HG03280 (cell line): ENCODE measurements around the gene CCDC81.
"Not testable (repeated sequence)": the region's sequence is repeated elsewhere in the genome, so short reads cannot be mapped to it uniquely, and the experiment has no call there.

ENCODE experiments used
- ATAC-seq: cut with Tn5 transposase; IDR thresholded peaks from one replicate; pipeline ENCODE4 v1.9.1; 2021; ENCODE audit warnings: mild to moderate bottlenecking, moderate library complexity; ENCODE audit not compliant: unreplicated experiment

The CCDC81 gene

DNA sequence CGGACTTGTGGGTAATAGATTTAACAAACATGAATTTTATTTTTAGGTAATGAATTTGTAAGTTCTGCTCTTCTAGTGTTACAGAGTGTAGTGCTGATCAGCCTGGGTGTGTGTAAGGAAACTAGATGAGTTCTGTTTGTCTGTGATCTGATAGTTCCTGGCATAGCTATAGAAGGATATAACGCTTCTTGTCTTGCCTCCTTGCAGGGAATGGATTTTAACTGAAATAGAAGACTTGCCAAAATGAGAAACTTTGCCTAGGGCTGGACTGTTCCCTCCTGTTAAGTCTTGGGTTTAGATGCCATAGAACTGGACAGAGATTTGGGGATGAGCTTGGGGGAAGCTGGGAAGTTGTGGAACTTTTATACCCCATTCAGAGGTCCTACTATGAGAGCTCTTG lies 11.6 kb downstream of the CCDC81 start:
- ATAC-seq = no peak

DNA sequence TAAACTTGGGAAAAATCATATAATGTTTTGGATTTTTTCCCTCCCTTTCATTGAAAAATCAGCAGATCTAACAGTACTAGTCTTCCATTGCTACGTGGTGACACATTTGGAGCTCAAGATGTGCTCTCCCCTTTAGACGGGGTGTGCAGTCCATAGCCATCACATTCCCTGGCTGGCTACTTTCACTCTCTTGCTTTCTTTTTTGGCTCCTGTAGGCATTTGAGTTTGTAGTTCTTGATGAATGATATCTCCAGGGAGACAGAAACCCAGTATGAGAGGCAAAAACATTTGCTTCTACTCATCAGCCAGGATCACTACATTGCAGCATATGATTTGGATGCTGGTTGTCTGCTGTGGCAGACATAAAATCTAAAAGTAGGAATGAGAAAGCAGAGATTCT lies 12.1 kb downstream of the CCDC81 start:
- ATAC-seq = no peak

DNA sequence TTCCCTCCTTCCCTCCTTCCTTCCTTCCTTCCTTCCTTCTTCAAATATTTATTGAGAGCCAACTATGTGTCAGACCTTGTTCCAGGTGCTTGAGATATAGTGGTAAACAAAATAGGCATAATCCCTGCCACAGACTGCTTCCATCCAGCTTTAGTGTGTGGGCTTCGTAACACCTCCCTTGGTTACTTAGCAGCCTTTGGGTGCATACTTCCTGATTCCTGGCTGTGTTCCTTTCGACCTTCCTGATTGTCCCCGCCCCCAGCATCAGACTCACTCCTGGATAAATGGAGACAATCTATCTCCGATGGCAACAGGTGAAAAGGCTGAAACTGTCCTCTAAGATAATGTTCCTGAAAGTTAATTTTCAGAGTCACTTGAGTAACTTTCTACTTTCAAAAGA lies 13.5 kb downstream of the CCDC81 start:
- no peak for ATAC-seq

DNA sequence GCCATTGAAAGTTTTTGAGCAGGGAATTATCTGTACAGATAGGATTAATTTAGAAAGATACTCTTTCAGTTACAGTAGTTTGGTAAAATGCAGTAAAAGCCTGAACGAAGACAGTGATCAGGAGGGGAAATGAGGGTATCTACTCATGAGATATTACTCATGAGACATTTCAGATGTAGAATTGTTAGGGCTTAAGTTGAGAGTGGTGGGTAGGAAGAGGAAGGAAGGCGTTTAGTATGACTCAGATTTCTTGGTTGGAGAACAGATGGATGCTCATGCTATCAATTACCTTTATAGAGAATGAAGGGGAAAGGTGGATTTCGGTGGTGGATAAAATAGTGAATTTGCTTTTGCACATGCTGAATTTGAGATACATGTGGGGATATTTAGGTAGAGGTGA lies 15.8 kb downstream of the CCDC81 start:
- no peak for ATAC-seq

DNA sequence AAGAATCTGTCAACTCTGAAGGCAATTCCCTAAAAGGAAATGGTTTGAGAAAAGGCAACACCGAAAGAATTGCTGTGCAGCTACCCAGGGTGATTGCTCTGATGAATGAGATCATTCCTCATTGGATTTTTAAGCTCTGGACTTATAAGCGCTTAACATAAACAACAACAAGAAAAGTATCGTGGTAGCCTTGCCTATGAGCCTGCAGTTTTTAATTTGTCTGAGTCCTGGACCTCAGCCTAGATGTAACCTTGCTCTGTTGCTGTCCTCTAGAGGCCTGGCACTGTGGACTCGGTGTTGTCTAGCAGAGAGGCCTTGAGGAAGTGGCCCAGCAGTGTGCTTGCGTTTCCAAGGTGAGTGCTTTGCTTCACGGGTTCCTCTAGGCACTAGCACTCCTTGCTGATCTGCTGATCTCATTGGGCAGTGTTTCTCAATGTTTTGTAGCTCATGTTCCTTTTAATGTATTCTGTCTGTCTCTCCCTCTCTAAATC lies 20.4 kb downstream of the CCDC81 start:
- ATAC-seq = no peak

DNA sequence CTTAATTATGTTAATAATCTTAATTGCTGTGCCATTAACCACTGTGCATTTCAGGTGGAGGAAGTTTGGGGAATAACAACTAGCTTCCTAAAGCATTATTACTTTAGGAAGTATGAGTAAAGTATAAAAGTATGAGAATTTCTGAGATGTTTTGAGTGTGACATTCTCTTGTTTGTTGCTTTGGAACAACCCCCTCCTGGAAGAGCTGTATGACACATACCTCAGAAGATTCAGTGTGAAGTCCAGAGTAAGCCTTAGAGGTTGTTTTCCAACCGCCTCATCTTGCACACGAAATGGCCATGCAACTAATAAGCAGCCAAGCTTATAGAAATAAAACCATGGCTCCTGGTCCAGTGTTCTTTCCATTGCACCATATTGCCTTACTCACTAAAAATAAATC lies 21.7 kb downstream of the CCDC81 start:
- ATAC-seq = no peak

DNA sequence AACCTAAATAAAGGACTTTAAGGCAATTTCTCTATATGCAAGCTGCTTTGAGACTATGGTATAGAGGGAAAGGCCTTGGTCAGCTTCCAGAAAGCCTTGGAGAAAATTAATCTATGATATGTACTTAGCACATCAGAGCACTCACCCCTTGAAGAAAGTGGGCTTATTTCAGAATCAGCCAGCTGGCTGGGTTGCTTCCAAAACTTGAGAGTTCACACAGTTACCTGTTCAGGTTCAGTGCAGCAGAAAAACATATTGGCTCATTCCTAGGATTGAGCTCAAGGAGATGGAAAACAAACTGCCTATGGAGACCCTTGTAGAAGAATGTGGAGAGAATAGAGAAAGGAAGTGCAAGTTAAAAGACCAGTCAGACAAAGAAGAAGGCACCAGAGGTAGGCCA lies 22.7 kb downstream of the CCDC81 start:
- ATAC-seq = no peak

DNA sequence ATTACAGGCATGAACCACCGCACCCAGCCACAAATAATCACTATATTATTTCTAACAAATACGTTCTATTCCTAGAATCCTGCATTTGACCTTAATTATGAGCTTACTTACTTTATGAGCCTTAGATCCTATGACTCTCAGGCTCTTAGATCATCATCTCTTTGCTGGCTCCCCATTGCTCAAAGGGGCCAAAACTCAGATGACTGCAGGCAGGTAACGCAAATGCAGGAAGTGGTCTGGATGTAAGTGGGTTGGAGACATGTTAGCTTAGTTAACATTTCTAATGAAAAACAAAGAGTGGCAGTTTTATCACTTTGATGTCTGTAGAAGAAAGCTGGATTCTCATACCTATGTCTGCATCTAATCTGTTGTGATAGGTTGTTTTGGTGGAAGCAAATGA lies 23.4 kb downstream of the CCDC81 start:
- no peak for ATAC-seq

DNA sequence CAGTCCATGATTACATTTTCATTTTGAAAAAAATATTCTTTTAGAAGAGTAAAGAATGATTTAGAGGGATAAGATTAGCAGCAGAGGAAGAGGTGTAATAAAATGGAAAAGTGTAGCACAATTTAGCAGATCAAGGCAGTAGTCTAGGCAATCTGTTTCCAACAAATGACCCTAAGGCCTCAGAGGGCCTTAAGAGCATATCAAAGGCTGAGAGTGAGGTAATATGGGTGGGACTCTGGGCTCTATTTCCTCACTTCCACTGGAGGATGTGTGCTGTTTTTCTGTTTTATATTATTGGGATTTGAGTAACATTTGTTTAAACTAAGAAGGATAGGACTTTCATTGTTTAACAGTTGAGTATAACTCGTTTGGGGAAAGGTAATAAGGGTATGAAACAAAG lies 28.8 kb downstream of the CCDC81 start:
- ATAC-seq = no peak

DNA sequence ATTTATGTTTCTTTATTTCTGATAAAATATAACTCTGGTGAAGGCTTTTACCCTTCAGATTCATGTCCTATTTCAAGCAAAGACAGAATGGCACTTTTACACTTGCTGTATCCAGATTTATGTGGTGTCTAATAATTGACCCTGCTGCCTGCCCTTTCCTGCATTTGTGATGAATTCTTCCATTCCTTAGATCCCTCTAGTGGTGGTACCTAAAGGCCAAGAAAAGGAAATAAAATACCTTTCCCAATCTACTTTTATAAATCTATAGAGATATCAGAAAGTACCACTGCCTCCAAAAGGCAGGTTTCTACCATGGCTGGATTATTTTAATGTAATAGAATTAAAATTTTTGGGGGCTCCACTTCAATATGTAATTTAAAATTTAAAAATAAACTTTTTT lies 34.2 kb downstream of the CCDC81 start:
- no peak for ATAC-seq

DNA sequence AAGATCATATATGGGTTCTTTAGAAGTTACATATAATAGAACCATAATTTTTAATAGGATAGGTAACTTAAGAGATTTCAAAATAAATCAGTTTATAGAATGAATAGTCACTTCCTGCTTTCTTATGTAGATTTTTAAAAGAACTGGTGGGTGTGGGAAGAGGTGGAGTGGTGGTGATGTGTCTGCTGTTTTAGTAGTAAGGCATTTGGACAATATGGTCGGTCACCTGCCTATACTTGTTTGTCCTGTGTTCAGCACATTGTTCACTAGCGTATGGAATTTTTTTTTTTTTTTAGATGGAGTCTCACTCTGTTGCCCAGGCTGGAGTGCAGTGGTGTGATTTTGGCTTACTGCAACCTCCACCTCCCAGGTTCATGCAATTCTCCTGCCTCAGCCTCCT lies 39.3 kb downstream of the CCDC81 start:
- ATAC-seq = no peak

DNA sequence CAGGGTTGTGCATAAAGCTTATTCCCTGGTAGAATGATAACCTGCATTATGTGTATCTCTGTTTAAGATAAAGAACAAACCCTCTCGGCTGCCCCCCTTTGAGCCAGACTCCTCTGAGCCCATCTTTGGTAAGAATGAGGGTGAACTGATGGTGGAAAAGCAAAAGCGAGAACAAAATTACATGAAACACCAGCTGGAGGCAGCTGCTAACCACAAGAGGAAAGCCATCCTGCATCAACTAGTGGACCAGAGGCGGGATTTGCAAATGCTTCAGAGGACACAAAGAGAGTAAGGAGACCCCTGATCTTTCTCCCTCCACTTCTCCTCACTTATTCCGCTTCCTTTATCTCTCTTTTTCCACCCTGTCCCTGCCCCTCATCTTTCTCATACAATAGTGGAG lies 40.3 kb downstream of the CCDC81 start:
- no peak for ATAC-seq

DNA sequence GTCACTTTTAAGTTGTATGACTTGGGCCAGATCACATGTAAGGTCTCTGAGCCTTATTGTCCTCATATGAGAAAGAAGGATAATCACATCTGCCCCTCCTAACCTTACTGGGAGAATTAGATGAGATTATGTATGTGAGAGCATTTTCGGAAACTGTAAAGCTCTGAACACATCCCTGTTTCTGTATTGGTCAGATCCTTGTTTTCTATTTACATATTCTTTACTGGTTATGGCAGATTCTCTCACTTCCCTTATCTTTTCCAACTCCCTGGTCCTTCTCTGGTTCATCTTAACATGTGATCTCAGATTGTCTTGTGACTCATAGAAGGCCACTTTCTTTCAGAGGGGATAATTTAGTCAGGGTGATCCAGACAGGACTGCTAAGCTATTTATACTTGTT lies 41.8 kb downstream of the CCDC81 start:
- ATAC-seq = no peak

DNA sequence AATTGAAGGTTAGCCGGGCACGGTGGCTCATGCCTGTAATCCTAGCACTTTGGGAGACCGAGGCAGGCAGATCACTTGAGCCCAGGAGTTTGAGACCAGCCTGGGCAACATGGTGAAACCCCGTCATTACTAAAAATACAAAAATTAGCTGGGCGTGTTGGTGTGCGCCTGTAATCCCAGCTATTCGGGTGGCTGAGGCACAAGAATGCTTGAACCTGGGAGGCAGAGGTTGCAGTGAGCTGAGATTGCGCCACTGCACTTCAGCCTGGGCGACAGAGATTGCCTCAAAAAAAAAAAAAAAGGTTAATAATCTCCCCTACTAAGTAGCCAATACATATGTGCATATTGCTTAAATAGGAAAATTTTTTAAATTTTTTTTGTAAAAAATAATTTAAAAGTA lies 42.3 kb downstream of the CCDC81 start:
- ATAC-seq = not testable (repeated sequence)

DNA sequence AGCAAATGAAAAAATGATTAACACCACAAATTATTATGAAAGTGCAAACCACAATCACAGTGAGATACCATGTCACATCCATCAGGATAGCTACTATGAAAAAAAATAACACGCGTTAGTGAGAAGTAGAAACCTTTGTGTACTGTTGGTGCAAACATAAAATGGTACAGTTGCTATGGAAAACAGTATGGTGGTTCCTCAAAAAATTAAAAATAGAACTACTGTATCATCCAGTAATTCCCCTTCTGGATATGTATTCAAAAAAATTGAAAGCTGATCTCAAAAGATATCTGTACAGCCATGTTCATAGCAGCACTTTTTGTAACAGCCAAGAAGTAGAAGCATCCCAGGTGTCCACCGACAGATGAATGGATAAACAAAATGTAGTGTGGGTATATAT lies 43.4 kb downstream of the CCDC81 start:
- ATAC-seq = no peak

DNA sequence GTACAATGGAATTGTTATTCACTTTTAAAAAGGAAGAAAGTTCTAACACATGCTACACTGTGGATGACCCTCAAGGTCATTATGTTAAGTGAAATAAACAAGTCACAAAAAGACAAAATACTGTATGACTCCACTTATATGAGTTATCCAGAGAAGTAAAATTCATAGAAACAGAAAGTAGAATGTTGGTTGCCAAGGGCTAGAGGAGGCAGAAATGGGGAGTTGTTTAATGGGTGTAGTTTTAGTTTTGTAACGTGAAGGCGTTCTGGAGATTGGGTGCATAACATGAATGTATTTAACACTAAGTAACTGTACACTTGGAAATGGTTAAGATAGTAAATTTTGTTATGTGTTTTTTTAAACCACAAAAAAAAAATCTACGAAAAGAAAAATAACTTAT lies 43.8 kb downstream of the CCDC81 start:
- ATAC-seq = no peak

DNA sequence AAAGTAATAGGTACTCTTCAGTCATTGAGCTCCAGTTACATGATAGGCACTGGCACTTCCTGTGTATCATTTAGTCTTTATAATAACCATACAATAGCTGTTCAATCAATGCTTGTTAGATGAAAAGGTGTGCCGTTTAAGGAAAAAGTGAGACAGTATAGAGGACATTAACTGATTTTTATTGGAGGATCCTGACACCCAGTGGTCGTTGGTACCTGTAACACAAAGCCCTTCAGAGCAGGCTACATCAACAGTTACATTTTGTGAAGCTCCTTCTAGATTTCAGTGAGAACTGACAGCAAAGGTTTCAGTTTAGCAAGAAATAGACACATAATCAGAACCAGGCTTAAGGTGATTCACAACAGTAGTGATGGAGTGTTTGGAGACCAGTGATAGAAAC lies 44.2 kb downstream of the CCDC81 start:
- peak; percentile 60 for ATAC-seq

DNA sequence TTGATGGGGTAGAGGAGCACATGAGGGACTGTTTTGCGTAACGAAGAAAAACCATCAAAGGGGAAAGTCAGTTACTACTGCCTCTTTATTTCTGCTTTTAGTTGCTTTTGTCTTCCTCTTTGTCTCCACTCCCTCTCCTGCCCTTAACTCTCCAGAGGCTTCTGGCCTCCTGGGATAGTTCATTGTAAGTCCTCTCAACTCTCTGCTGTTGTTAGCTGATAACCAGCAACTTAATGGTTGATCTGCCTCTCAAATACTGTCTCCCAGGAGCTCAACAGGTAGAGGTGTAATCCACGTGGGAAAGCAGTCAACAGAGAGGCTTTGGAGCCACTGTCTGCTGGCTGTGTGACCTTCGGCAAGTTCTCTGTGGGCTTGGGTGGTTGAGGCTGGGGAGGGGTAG lies 47.3 kb downstream of the CCDC81 start:
- ATAC-seq = no peak

DNA sequence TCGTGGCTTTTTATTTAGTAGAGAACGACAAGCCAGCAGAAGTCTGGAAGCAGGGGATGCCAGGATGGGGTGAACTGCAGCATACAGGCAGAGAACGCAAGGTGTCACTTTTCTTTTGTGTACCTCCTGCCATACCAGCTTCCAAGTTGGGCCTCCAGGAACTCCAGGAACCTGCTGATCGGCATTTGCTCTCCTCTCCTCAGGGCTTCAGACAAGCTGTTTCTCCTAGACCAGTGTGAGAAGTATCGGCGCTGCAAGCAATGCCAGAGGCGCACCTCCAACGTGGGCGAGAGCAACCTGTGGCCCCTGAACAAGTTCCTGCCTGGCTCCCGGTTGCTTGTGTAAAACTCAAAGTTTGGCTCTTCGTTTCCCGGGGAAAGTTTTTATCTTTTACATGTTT lies 47.7 kb downstream of the CCDC81 start:
- ATAC-seq = no peak

DNA sequence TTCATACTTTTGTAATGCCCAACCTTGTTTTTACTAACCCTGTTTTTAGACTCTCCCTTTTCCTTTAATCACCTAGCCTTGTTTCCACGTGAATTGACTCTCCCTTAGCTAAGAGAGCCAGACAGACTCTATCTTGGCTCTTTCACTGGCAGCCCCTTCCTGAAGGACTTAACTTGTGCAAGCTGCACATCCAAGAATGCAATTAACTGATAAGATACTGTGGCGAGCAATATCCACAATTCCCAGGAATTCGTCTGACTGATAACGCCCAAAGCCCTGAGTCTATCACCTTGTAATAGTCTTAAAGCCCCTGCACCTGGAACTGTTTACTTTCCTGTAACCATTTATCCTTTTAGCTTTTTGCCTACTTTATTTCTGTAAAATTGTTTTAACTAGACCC lies 48.8 kb downstream of the CCDC81 start:
- not testable (repeated sequence) for ATAC-seq

DNA sequence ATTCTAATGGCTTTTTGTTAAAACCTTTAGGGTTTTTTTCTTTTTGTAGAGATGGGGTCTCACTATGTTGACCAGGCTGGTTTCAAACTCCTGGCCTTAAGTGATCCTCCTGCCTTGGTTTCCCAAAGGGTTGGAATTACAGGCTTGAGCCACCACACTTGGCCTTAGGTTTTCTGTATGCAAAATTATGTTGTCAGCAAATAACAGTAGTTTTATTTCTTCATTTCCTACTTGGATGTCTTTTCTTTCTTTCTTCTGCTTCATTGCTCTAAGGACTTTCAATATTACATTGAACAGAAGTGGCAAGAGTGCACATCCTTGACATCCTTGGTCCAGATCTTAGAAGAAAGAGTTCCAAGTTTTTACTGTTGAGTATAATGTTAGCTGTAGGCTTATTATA lies 52.8 kb downstream of the CCDC81 start:
- no peak for ATAC-seq

DNA sequence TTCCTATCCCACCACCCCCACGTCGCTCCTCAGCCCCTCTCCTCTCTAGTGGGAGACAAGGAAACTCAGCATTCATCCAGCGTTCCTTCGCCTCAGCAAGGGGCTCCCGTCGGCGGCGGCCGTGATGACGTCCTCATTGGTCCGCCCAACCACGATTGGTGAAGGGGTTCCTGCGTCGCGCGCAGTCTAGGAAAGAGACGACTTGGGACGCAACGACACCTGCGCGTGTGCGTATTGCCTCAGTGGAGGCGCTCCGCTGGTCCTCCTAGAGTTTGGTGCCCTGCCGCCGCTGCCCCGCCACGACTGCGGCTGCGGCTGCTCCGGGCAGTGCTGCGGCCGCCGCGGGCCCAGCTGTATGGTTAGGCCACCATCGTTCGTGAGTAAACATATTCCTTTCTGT lies 56.6 kb downstream of the CCDC81 start:
- ATAC-seq = no peak

DNA sequence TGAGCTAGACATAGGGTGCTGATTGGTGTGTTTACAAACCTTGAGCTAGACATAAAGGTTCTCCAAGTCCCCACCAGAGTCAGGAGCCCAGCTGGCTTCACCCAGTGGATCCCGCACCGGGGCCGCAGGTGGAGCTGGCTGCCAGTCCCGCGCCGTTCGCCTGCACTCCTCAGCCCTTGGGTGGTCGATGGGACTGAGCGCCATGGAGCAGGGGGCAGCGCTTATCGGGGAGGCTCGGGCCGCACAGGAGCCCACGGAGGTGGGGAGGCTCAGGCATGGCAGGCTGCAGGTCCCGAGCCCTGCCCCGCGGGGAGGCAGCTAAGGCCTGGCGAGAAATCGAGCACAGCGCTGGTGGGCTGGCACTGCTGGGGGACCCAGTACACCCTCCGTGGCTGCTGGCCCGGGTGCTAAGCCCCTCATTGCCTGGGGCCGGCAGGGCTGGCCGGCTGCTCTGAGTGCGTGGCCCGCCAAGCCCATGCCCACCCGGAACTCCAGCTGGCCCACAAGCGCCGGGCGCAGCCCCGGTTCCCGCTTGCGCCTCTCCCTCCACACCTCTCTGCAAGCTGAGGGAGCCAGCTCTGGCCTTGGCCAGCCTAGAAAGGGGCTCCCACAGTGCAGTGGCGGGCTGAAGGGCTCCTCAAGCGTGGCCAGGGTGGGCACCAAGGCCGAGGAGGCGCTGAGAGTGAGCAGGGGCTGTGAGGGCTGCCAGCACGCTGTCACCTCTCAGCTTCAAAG lies 58.8 kb downstream of the CCDC81 start:
- not testable (repeated sequence) for ATAC-seq
